Adrenal gland (tissue), 5 donors: ENCODE results near the gene SETBP1.

Experiments
- POLR2A ChIP-seq, 2 donors: fragments of 450-650 bp; IDR thresholded peaks; one replicate each; pipeline ENCODE4 v1.6.1; 2017; ENCODE audit warnings: antibody characterized with exemption in 2 of 2, mild to moderate bottlenecking in 2 of 2, moderate library complexity in 1 of 2
- TF ChIP-seq, protein P1 (sequence below), 6 experiments: fragments of 450-650 bp in 4 of 6; fragments of 200-600 bp in 2 of 6; sonication (generic) in 1 of 6; IDR thresholded peaks; 1 replicate in 5 of 6; 2 replicates in 1 of 6; pipeline versions ENCODE4 v1.5.1 to v1.8.0; 2016 to 2021; ENCODE audit warnings: antibody characterized with exemption in 6 of 6, mild to moderate bottlenecking in 2 of 6, moderate library complexity in 1 of 6
- donor health status: DM: no; HTN: no; CAD: no.

- TF ChIP-seq, protein P1, sequence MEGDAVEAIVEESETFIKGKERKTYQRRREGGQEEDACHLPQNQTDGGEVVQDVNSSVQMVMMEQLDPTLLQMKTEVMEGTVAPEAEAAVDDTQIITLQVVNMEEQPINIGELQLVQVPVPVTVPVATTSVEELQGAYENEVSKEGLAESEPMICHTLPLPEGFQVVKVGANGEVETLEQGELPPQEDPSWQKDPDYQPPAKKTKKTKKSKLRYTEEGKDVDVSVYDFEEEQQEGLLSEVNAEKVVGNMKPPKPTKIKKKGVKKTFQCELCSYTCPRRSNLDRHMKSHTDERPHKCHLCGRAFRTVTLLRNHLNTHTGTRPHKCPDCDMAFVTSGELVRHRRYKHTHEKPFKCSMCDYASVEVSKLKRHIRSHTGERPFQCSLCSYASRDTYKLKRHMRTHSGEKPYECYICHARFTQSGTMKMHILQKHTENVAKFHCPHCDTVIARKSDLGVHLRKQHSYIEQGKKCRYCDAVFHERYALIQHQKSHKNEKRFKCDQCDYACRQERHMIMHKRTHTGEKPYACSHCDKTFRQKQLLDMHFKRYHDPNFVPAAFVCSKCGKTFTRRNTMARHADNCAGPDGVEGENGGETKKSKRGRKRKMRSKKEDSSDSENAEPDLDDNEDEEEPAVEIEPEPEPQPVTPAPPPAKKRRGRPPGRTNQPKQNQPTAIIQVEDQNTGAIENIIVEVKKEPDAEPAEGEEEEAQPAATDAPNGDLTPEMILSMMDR (IDR thresholded peaks at IDR 0.05) = no peak
- no peak for TF ChIP-seq POLR2A (IDR thresholded peaks at IDR 0.05)
These were observed 168.1 kb downstream of the SETBP1 start for GRCh38 chr18:44848644-44849335.
